Body of pancreas (tissue), 4 donors: ENCODE data around the gene HSPA1B. TPM values are rescaled to one million over a fixed set of nuclear protein-coding genes. Genes with fewer than 3 reads are reported as not detected.

Source experiments
- ATAC-seq: fragments of 150-250 bp; one replicate; pipeline ENCODE4 v1.9.1; 2016
- DNase-seq, 4 donors: peaks; one replicate each; pipeline ENCODE4 v3.0.0-alpha.2; 2019
- H3K27ac ChIP-seq, 4 donors: fragments of 200-600 bp; sonication (generic); 1 replicate in 3 of 4; 2 replicates in 1 of 4; pipeline versions ENCODE4 v1.5.1 to v1.6.1; 2016 to 2019; ENCODE audit warnings: mild to moderate bottlenecking in 1 of 4, mixed read lengths in 1 of 4, moderate library complexity in 1 of 4
- H3K27me3 ChIP-seq, 2 donors: fragments of 200-600 bp; sonication (generic); one replicate each; pipeline ENCODE4 v1.6.0; 2016; ENCODE audit warnings: mild to moderate bottlenecking in 1 of 2
- H3K36me3 ChIP-seq, 2 donors: fragments of 200-600 bp; sonication (generic); replicated peaks in 1 of 2; 2 replicates each; pipeline ENCODE4 v1.5.1; 2016; ENCODE audit warnings: low read depth in 2 of 2; ENCODE audit not compliant: insufficient read depth in 1 of 2
- H3K4me1 ChIP-seq: fragments of 200-600 bp; sonication (generic); one replicate; pipeline ENCODE4 v1.6.0; 2016
- H3K4me3 ChIP-seq, 2 donors: fragments of 200-600 bp; sonication (generic); 1 replicate in 1 of 2; 2 replicates in 1 of 2; pipeline ENCODE4 v1.5.1; 2016 to 2019
- H3K9me3 ChIP-seq, 3 donors: fragments of 200-600 bp; sonication (generic); 1 replicate in 2 of 3; 2 replicates in 1 of 3; pipeline ENCODE4 v1.5.1; 2016
- CTCF ChIP-seq, 7 experiments: fragments of 450-650 bp in 4 of 7; fragments of 200-600 bp in 3 of 7; sonication (generic) in 3 of 7; IDR thresholded peaks; one replicate each; pipeline ENCODE4 v1.5.1; 2016 to 2019; ENCODE audit warnings: antibody characterized with exemption in 7 of 7
- POLR2A ChIP-seq, 3 donors: fragments of 450-650 bp; IDR thresholded peaks; one replicate each; pipeline ENCODE4 v1.6.1; 2016; ENCODE audit warnings: antibody characterized with exemption in 3 of 3, mild to moderate bottlenecking in 2 of 3
- WGBS, 2 donors: methylation state at CpG; one replicate each; pipeline ENCODE4 v1.1.5; 2017; 5-methylcytosine and 5-hydroxymethylcytosine counted together
- intact Hi-C: fragments of 100-400 bp; cut with DNase I; formaldehyde crosslinking; loops from one replicate; pipeline ENCODE4 v1.15.1; 2023
- total RNA-seq, 2 donors: library from RNA; depleted of rRNA; stranded (reverse); fragments of >200 nt; gene quantifications; one replicate each; pipeline ENCODE4 v1.1.0, GENCODE V29; 2016

The HSPA1B gene
- total RNA-seq, 2 donors from 2014 or later, result 87.0 to 131 TPM

- WGBS, 2 donors, result 77% methylated on average over 5 of the region's 5 CpGs
- TF ChIP-seq CTCF (IDR thresholded peaks at IDR 0.05) (no peak), POLR2A (IDR thresholded peaks at IDR 0.05) (no peak)
- Histone ChIP-seq H3K27ac (no peak overlapping the region), H3K4me3 (no peak overlapping the region), H3K36me3 (peaks cover 0 to 5% of the 10 kb centered on the region in 2 donors), H3K27me3 (no peaks in the 10 kb centered on the region), H3K9me3 (no peaks in the 10 kb centered on the region), H3K4me1 (peaks cover 20% of the 10 kb centered on the region)
- intact Hi-C loops, result no loop called here
- DNase-seq (no peak), ATAC-seq (no peak)
Measured at GRCh38 chr6:31874836-31875572, 47.5 kb downstream of the HSPA1B start.

DNA sequence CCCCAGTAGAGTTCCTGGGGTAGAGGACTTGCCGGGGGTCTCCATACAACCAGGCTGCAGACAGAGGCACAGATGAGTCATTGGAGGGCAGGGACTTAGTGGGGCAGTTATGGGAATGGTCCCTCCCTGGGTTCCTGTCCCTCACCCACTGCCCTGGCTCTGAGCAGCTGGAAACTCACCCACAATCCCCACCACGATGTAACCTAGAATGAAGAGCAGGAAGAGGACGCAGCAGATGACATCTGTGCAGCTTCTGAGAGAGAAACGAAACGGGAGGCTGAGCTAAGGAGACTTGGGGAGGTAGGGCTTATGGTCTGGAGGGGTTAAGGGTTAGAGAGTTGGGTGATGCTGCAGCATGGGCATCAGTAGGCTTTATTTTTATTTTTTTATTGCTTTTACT is 48.3 kb downstream of the HSPA1B start:
- Histone ChIP-seq H3K4me3 (no peak overlapping the region), H3K27me3 (no peaks in the 10 kb centered on the region), H3K36me3 (peaks cover 0 to 8% of the 10 kb centered on the region in 2 donors), H3K27ac (no peak overlapping the region), H3K9me3 (no peaks in the 10 kb centered on the region), H3K4me1 (peaks cover 20% of the 10 kb centered on the region)
- no peak for ATAC-seq
- intact Hi-C loops, result no loop called here
- WGBS, 2 donors, result 70 to 73% methylated on average over 4 to 5 of the region's 5 CpGs
- TF ChIP-seq CTCF (IDR thresholded peaks at IDR 0.05) (no peak), POLR2A (IDR thresholded peaks at IDR 0.05) (no peak)
- no peak for DNase-seq

DNA sequence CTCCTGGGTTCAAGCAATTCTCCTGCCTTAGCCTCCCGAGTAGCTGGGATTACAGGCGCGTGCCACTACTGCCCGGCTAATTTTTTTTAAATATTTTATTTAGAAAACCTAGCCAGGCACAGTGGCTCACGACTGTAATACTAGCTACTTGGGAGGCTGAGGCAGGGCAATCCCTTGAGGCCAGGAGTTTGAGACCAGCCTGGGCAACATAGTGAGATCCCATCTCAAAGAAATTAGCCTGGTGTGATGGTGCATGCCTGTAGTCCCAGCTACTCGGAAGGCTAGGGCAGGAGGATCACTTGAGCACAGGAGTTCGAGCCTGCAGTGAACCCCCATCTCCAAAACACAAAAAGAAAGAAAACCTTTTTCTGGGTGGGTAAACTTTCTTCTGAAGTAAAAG is 48.8 kb downstream of the HSPA1B start:
- Histone ChIP-seq H3K9me3 (no peaks in the 10 kb centered on the region), H3K27ac (no peak overlapping the region), H3K4me3 (no peak overlapping the region), H3K27me3 (no peaks in the 10 kb centered on the region), H3K4me1 (peaks cover 20% of the 10 kb centered on the region), H3K36me3 (peaks cover 0 to 10% of the 10 kb centered on the region in 2 donors)
- intact Hi-C loops, result no loop called here
- DNase-seq, result no peak
- ATAC-seq, result no peak
- no peak for TF ChIP-seq POLR2A (IDR thresholded peaks at IDR 0.05)
- no peak for TF ChIP-seq CTCF (IDR thresholded peaks at IDR 0.05)
- WGBS, 2 donors, result 86 to 90% methylated on average over 6 to 7 of the region's 7 CpGs

DNA sequence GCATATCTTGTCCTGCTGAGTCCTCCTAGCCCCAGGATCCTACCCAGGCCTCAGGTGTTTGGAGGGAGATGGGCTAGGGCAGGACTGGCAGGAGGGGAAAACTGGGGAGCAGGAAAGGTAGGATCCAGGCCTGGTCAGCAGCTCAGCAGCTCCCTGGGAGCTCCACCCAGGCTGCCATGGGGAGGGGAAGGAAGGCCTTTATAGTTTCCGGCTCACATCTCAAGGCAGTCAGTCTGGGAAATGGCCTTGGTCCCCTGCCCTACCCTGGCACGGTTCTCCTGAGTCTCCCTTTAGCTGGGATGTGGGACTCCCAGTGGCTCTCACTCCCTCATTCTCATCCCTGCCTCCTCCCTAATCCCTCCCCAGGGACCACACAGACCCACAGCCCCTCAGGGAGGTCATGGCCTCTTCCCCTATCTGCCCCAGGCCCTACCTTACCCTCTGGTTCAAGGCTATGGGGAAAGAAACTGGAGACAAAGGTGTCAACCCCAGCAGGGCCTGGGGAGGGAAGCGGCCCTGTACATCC is 49.6 kb downstream of the HSPA1B start:
- DNase-seq, result peak in 3 of 4 donors; percentile 41 to 68 (median 49)
- intact Hi-C loops, result no loop called here
- H3K27me3 ChIP-seq, result no peaks in the 10 kb centered on the region
- peak; percentile 34 for ATAC-seq
- peaks cover 0 to 14% of the 10 kb centered on the region in 2 donors for H3K36me3 ChIP-seq
- H3K9me3 ChIP-seq, result no peaks in the 10 kb centered on the region
- WGBS, 2 donors, result 39 to 40% methylated on average over 2 to 3 of the region's 3 CpGs
- TF ChIP-seq CTCF (IDR thresholded peaks at IDR 0.05), result no peak
- TF ChIP-seq POLR2A (IDR thresholded peaks at IDR 0.05), result peak in 1 of 3 donors; percentile 0
- peak overlapping the region; percentile 61 to 79 (median 74) for H3K27ac ChIP-seq
- no peak overlapping the region for H3K4me3 ChIP-seq
- peaks cover 20% of the 10 kb centered on the region for H3K4me1 ChIP-seq
